HL-60 (cell line): Measurements from ENCODE around the gene RPS14.

Source experiments
- GABPA ChIP-seq: IDR thresholded peaks from 2 replicates; pipeline ENCODE4 v1.6.1; 2012; ENCODE audit warnings: low read depth
- SPI1 ChIP-seq: IDR thresholded peaks from 2 replicates; pipeline ENCODE4 v1.6.1; 2012; ENCODE audit warnings: low read depth, mild to moderate bottlenecking, borderline replicate concordance
- TF ChIP-seq, protein P1 (sequence below): IDR thresholded peaks from one replicate; pipeline ENCODE4 v1.5.1; 2011; ENCODE audit warnings: low read length, control low read depth, inconsistent platforms; ENCODE audit not compliant: insufficient read depth

DNA sequence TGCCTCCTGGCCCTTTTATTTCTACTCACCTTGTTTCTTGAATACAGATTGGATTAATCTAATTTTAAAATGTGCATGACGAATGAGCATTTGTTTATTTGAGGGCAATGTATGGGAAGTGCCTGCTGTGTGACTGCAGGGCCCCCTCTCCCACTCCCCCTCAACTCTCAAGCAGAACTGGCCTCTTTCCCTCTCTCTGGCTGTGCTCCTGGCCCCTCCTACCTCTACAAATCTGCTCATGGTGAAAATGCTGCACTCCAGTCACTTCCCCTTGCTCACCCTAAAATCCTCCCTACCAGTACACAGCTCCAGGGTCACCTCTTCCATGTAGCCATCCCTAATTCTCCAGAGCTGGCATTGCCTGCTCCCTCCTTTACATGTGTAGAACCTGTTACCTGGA lies 41.2 kb upstream of the RPS14 start:
- TF ChIP-seq SPI1, result peak; percentile 79; the same call in 1 of the 2 replicates
- TF ChIP-seq, protein P1, sequence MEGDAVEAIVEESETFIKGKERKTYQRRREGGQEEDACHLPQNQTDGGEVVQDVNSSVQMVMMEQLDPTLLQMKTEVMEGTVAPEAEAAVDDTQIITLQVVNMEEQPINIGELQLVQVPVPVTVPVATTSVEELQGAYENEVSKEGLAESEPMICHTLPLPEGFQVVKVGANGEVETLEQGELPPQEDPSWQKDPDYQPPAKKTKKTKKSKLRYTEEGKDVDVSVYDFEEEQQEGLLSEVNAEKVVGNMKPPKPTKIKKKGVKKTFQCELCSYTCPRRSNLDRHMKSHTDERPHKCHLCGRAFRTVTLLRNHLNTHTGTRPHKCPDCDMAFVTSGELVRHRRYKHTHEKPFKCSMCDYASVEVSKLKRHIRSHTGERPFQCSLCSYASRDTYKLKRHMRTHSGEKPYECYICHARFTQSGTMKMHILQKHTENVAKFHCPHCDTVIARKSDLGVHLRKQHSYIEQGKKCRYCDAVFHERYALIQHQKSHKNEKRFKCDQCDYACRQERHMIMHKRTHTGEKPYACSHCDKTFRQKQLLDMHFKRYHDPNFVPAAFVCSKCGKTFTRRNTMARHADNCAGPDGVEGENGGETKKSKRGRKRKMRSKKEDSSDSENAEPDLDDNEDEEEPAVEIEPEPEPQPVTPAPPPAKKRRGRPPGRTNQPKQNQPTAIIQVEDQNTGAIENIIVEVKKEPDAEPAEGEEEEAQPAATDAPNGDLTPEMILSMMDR, result no peak
- TF ChIP-seq GABPA, result no peak
